Uterus (tissue), 2 donors: ENCODE results near the gene PSMG4.

Source experiments
- POLR2A ChIP-seq, 2 donors: fragments of 450-650 bp; IDR thresholded peaks; one replicate each; pipeline ENCODE4 v1.6.1; 2016; ENCODE audit warnings: antibody characterized with exemption in 2 of 2, mild to moderate bottlenecking in 1 of 2, moderate library complexity in 1 of 2
- TF ChIP-seq, protein P1 (sequence below), 4 experiments: fragments of 200-600 bp in 2 of 4; fragments of 450-650 bp in 2 of 4; sonication (generic) in 2 of 4; IDR thresholded peaks; one replicate each; pipeline ENCODE4 v1.5.1; 2016 to 2019; ENCODE audit warnings: antibody characterized with exemption in 4 of 4, mild to moderate bottlenecking in 2 of 4, moderate library complexity in 1 of 4

- TF ChIP-seq, protein P1, sequence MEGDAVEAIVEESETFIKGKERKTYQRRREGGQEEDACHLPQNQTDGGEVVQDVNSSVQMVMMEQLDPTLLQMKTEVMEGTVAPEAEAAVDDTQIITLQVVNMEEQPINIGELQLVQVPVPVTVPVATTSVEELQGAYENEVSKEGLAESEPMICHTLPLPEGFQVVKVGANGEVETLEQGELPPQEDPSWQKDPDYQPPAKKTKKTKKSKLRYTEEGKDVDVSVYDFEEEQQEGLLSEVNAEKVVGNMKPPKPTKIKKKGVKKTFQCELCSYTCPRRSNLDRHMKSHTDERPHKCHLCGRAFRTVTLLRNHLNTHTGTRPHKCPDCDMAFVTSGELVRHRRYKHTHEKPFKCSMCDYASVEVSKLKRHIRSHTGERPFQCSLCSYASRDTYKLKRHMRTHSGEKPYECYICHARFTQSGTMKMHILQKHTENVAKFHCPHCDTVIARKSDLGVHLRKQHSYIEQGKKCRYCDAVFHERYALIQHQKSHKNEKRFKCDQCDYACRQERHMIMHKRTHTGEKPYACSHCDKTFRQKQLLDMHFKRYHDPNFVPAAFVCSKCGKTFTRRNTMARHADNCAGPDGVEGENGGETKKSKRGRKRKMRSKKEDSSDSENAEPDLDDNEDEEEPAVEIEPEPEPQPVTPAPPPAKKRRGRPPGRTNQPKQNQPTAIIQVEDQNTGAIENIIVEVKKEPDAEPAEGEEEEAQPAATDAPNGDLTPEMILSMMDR (IDR thresholded peaks at IDR 0.05) = no peak
- no peak for TF ChIP-seq POLR2A (IDR thresholded peaks at IDR 0.05)
Measured at GRCh38 chr6:3292431-3293197, 33.9 kb downstream of the PSMG4 start.
